Measurements from ENCODE around the gene LRRC74B.

DNA sequence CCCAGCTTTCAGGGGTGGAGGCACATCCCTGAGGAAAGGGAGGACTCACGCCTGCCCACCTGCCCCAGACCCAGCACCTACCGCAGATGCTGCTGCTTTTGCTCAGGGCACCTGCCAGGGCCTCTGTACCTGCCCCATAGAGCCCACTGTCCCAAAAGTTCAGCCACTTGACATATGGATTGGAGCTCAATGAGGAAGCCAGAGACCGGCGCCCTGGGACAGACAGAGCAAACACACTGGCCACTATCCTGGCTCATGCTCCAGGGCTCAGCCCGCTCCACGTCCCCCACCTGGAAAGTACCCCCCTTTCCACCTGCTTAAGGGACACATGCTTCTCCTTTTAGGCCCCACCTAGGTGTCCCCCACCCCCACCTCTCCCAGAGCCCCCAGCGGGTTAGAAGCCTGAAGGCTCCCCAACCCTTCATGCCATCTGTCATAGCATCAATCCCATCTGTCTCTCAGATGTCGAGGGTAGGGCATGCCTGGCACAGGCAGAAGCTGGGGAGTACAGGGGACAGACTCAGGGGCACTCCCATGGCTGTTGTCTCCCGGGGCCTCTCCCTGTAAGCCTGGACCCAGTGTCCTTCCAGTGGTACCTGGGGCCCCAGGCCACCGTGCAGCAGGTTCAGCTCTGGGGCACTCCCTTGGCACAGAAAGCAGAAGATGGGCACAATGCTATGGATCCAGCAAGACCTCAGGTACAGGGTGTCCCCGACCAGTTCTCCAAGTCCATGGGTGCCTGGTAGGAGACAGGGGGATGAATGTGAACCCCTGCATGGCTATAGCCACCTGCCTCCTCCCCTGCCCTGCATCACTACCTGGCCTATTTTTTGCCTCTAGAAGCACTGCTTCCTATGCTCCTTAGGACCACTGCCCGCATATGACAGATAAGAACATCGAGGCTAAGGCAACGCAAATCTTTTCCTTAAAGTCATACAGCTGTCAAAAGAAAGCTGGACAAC lies 33.0 kb upstream of the LRRC74B start:
- TF ChIP-seq, protein P1, sequence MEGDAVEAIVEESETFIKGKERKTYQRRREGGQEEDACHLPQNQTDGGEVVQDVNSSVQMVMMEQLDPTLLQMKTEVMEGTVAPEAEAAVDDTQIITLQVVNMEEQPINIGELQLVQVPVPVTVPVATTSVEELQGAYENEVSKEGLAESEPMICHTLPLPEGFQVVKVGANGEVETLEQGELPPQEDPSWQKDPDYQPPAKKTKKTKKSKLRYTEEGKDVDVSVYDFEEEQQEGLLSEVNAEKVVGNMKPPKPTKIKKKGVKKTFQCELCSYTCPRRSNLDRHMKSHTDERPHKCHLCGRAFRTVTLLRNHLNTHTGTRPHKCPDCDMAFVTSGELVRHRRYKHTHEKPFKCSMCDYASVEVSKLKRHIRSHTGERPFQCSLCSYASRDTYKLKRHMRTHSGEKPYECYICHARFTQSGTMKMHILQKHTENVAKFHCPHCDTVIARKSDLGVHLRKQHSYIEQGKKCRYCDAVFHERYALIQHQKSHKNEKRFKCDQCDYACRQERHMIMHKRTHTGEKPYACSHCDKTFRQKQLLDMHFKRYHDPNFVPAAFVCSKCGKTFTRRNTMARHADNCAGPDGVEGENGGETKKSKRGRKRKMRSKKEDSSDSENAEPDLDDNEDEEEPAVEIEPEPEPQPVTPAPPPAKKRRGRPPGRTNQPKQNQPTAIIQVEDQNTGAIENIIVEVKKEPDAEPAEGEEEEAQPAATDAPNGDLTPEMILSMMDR (conservative IDR thresholded peaks at IDR 0.05; ENCODE audit: low read depth, low read length), result no peak
- no peak for TF ChIP-seq MAFK (IDR thresholded peaks at IDR 0.05; ENCODE audit: low read depth, low read length)
- no peak for TF ChIP-seq POLR2A (IDR thresholded peaks at IDR 0.05; ENCODE audit: low read depth, low read length)
- TF ChIP-seq CEBPB (IDR thresholded peaks at IDR 0.05; ENCODE audit: low read depth, low read length), result no peak
- TF ChIP-seq NFE2L2 (IDR thresholded peaks at IDR 0.05; ENCODE audit: low read depth, low read length), result no peak
- no peak for TF ChIP-seq MXI1 (IDR thresholded peaks at IDR 0.05; ENCODE audit: borderline replicate concordance, low read depth, low read length)
- no peak for TF ChIP-seq USF2 (IDR thresholded peaks at IDR 0.05; ENCODE audit: low read depth, low read length)
- no peak for TF ChIP-seq RCOR1 (IDR thresholded peaks at IDR 0.05; ENCODE audit: insufficient replicate concordance, low read length)
- TF ChIP-seq RAD21 (IDR thresholded peaks at IDR 0.05; ENCODE audit: low read length), result no peak
- no peak for TF ChIP-seq SMC3 (IDR thresholded peaks at IDR 0.05; ENCODE audit: low read depth, low read length)
- no peak for TF ChIP-seq RFX5 (IDR thresholded peaks at IDR 0.05; ENCODE audit: low read depth, low read length)
- no peak for TF ChIP-seq ELK1 (IDR thresholded peaks at IDR 0.05; ENCODE audit: borderline replicate concordance, low read depth, low read length)
- TF ChIP-seq FOS (IDR thresholded peaks at IDR 0.05; ENCODE audit: low read depth, low read length), result no peak
- no peak for TF ChIP-seq BHLHE40 (IDR thresholded peaks at IDR 0.05; ENCODE audit: low read depth, low read length)

Data from IMR-90 (cell line).